Activated T-helper 17 cell treated with anti-CD3 and anti-CD28 coated beads, Interleukin-2, amount 50 U/mL, for 72 hours (primary cell): ENCODE measurements around the gene LHFPL2. TPM values are rescaled to one million over a fixed set of nuclear protein-coding genes. Genes with fewer than 3 reads are reported as not detected.

Source experiments
- ATAC-seq: fragments of 150-1000 bp; cut with Tn5 transposase; replicated peaks from 2 replicates; pipeline ENCODE4 v1.10.0; 2021; ENCODE audit warnings: mild to moderate bottlenecking, moderate library complexity
- H3K27ac Mint-ChIP-seq: one replicate; pipeline ENCODE4 v1.8.0; 2022; ENCODE audit warnings: mixed read lengths
- H3K27me3 Mint-ChIP-seq: one replicate; pipeline ENCODE4 v1.8.0; 2022; ENCODE audit warnings: mixed read lengths
- H3K36me3 Mint-ChIP-seq: one replicate; pipeline ENCODE4 v1.8.0; 2022; ENCODE audit warnings: low read depth, mild to moderate bottlenecking, mixed read lengths
- H3K4me1 Mint-ChIP-seq: one replicate; pipeline ENCODE4 v1.8.0; 2022; ENCODE audit warnings: mixed read lengths
- H3K4me3 Mint-ChIP-seq: one replicate; pipeline ENCODE4 v1.8.0; 2022; ENCODE audit warnings: mild to moderate bottlenecking, mixed read lengths
- H3K9me3 Mint-ChIP-seq: one replicate; pipeline ENCODE4 v1.8.0; 2022; ENCODE audit warnings: mixed read lengths
- total RNA-seq, 2 donors: library from RNA; stranded (reverse); gene quantifications; one replicate each; pipeline ENCODE4 v1.2.3, GENCODE V29; 2022

LHFPL2 gene
- total RNA-seq, 2 donors from 2014 or later: 0.05 to 0.95 TPM

DNA sequence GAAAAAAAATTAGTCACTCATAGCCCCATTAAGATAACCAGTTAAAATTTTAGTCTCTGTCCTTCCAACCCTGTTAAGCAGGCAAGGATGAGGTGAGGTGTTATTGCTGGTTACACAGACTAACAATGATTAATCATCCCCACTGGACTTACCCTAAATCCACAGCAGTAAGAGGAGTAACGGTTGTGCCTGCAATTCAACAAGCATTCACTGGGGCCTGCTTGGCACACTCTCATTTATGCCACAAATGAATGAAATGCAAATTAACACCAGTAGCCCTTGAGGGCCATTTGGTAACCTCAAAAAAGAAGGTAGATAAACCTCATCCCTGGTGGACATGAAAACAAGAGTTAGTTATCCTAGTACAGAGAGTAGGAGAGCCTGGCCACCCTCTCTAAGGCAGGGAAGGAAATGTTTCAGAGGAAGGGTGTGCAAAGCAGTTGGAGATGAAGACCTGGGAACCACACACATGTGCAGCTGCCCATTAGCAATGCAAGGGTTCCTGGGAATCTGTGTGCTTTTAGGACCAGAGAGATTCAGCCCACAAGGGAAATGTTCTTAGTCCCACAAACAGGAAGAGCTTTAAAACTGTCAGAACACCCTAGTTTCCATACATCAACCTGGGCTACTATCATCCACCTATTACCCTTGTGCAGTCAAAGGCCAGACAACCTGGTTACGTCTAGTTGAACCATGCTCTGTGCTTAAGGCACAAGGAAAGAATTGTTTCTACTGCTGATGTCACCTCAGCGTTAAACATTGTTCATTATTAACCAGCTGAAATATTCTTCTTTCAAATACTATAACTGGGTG is 7.7 kb downstream of the LHFPL2 start:
- ATAC-seq: no peak
- no peaks in the 10 kb centered on the region for H3K4me1 Mint-ChIP-seq
- H3K36me3 Mint-ChIP-seq: no peaks in the 10 kb centered on the region
- H3K4me3 Mint-ChIP-seq: no peak overlapping the region
- no peaks in the 10 kb centered on the region for H3K9me3 Mint-ChIP-seq
- H3K27me3 Mint-ChIP-seq: peaks cover 18% of the 10 kb centered on the region
- H3K27ac Mint-ChIP-seq: no peak overlapping the region

GRCh38 chr5:78639791-78640190 is 8.8 kb downstream of the LHFPL2 start:
- no peak for ATAC-seq
- peaks cover 18% of the 10 kb centered on the region for H3K27me3 Mint-ChIP-seq
- no peaks in the 10 kb centered on the region for H3K36me3 Mint-ChIP-seq
- H3K27ac Mint-ChIP-seq: no peak overlapping the region
- H3K4me3 Mint-ChIP-seq: no peak overlapping the region
- no peaks in the 10 kb centered on the region for H3K4me1 Mint-ChIP-seq
- H3K9me3 Mint-ChIP-seq: no peaks in the 10 kb centered on the region

DNA sequence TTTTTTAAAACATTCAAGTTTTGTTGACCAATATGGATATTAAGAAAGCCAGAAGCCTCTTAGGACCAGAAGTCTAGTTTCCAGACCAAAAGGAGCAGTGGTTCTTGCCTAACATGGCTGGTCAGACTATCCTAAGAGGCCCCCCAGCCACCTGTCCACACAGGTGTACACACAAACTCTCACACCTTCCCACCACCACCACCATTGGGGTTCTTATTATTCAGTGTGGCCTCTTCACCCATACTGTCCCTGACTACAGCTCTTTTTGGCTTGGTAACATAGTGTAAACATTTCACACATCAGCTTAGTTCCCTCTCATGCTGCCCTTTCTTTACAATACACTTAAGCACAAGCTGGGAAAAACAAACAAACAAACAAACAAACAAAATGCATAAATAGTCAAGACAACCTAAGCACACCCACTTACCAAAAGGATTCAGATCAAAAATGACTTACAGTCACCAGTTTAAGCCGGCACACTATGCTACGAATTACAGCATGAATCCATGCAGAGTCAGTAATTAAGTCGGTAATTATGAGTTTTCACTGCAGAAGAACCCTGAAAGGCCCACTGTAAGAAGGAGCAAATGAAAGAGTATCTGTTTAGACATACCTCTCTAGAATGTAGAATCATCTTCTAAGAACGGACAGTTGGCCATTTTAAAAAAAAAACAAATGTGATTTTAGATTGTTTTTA is 9.5 kb downstream of the LHFPL2 start:
- Mint-ChIP-seq H3K36me3 (no peaks in the 10 kb centered on the region), H3K4me1 (no peaks in the 10 kb centered on the region), H3K9me3 (no peaks in the 10 kb centered on the region), H3K4me3 (no peak overlapping the region), H3K27me3 (peaks cover 16% of the 10 kb centered on the region), H3K27ac (no peak overlapping the region)
- no peak for ATAC-seq

- Mint-ChIP-seq H3K4me3 (no peak overlapping the region), H3K27me3 (peaks cover 15% of the 10 kb centered on the region), H3K36me3 (no peaks in the 10 kb centered on the region), H3K4me1 (no peaks in the 10 kb centered on the region), H3K27ac (no peak overlapping the region), H3K9me3 (no peaks in the 10 kb centered on the region)
- ATAC-seq: no peak
These were observed 10.1 kb downstream of the LHFPL2 start for GRCh38 chr5:78638423-78638822.

DNA sequence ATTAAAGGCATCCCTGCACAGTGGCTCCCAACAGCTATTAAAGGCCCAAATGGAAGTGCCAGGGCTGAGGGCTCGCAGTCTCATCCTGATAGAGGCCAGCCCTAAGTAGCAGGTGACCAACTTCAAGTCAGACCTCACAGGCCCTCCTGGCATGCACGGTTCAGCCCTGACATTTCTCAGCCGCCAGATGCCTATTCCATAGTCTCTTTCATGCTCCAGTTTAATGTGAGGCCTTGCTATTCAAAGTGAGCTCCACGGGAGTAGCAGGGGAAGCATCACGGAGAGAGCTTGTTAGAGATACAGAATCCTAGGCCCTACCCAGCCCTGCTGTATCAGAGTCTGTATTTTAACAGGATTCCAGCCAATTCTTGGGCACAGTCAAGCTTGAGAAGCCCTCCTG is 11.1 kb downstream of the LHFPL2 start:
- H3K4me1 Mint-ChIP-seq: no peaks in the 10 kb centered on the region
- H3K36me3 Mint-ChIP-seq: no peaks in the 10 kb centered on the region
- peaks cover 13% of the 10 kb centered on the region for H3K27me3 Mint-ChIP-seq
- H3K4me3 Mint-ChIP-seq: no peak overlapping the region
- H3K27ac Mint-ChIP-seq: no peak overlapping the region
- ATAC-seq: no peak
- H3K9me3 Mint-ChIP-seq: no peaks in the 10 kb centered on the region

GRCh38 chr5:78636682-78637081 is 11.9 kb downstream of the LHFPL2 start:
- ATAC-seq: no peak
- Mint-ChIP-seq H3K27me3 (peaks cover 12% of the 10 kb centered on the region), H3K36me3 (no peaks in the 10 kb centered on the region), H3K27ac (no peak overlapping the region), H3K4me3 (no peak overlapping the region), H3K4me1 (no peaks in the 10 kb centered on the region), H3K9me3 (no peaks in the 10 kb centered on the region)

- no peak for ATAC-seq
- no peaks in the 10 kb centered on the region for H3K36me3 Mint-ChIP-seq
- no peak overlapping the region for H3K4me3 Mint-ChIP-seq
- no peak overlapping the region for H3K27ac Mint-ChIP-seq
- no peaks in the 10 kb centered on the region for H3K9me3 Mint-ChIP-seq
- no peaks in the 10 kb centered on the region for H3K4me1 Mint-ChIP-seq
- H3K27me3 Mint-ChIP-seq: peaks cover 12% of the 10 kb centered on the region
These were observed 13.9 kb downstream of the LHFPL2 start for GRCh38 chr5:78634634-78635033.

GRCh38 chr5:78634229-78634628 is 14.3 kb downstream of the LHFPL2 start:
- no peaks in the 10 kb centered on the region for H3K36me3 Mint-ChIP-seq
- no peak for ATAC-seq
- no peak overlapping the region for H3K4me3 Mint-ChIP-seq
- no peak overlapping the region for H3K27ac Mint-ChIP-seq
- H3K9me3 Mint-ChIP-seq: no peaks in the 10 kb centered on the region
- no peaks in the 10 kb centered on the region for H3K4me1 Mint-ChIP-seq
- peaks cover 12% of the 10 kb centered on the region for H3K27me3 Mint-ChIP-seq

DNA sequence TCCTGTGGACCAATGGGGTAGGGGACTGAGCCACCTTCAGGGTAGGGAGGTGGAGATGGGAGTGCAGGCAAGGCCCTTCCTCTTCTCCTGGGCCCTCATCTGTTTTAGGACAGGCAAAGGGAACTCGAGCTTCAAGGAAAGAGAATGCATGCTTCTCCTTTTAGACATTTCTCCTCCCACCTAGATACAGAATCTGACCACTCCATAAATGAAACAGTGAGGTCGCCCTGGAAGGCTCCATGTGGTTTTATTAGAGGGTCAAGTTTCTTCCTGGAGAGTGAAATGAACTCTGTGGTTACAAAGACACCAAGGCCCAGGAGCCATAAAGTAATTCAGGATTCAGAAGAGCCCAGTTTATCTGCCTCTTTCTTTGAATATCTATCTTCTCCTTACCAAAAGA is 14.9 kb downstream of the LHFPL2 start:
- H3K4me3 Mint-ChIP-seq: no peak overlapping the region
- H3K27me3 Mint-ChIP-seq: peaks cover 10% of the 10 kb centered on the region
- H3K27ac Mint-ChIP-seq: no peak overlapping the region
- H3K9me3 Mint-ChIP-seq: no peaks in the 10 kb centered on the region
- no peaks in the 10 kb centered on the region for H3K36me3 Mint-ChIP-seq
- no peak for ATAC-seq
- H3K4me1 Mint-ChIP-seq: no peaks in the 10 kb centered on the region

- no peak for ATAC-seq
- Mint-ChIP-seq H3K4me3 (no peak overlapping the region), H3K9me3 (no peaks in the 10 kb centered on the region), H3K27ac (no peak overlapping the region), H3K36me3 (no peaks in the 10 kb centered on the region), H3K27me3 (peaks cover 16% of the 10 kb centered on the region), H3K4me1 (no peaks in the 10 kb centered on the region)
These were observed 16.1 kb downstream of the LHFPL2 start for GRCh38 chr5:78632467-78632866.

DNA sequence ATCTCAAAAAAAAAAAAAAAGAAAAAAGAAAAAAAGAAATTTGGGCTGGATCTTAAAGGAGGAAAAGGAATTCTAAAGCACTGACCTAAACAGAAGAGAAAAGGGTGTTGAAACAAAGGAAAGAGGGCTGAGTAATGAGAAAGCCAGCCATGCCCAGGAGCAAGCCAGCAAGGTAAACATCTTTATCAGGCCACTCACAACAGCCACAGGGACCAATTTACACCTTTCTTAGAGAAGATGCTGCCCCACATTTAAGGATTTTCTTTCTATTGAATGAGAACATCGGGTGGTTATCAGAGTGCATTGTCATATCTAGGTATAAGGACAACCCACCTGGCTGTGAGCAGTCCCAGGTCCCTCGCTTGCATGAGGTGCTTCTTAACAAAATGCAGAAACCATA is 16.6 kb downstream of the LHFPL2 start:
- H3K27ac Mint-ChIP-seq: no peak overlapping the region
- H3K36me3 Mint-ChIP-seq: no peaks in the 10 kb centered on the region
- H3K4me3 Mint-ChIP-seq: no peak overlapping the region
- ATAC-seq: no peak
- no peaks in the 10 kb centered on the region for H3K9me3 Mint-ChIP-seq
- no peaks in the 10 kb centered on the region for H3K4me1 Mint-ChIP-seq
- H3K27me3 Mint-ChIP-seq: peaks cover 16% of the 10 kb centered on the region

- H3K4me3 Mint-ChIP-seq: no peak overlapping the region
- no peak for ATAC-seq
- H3K27ac Mint-ChIP-seq: no peak overlapping the region
- peaks cover 24% of the 10 kb centered on the region for H3K27me3 Mint-ChIP-seq
- H3K9me3 Mint-ChIP-seq: no peaks in the 10 kb centered on the region
- no peaks in the 10 kb centered on the region for H3K4me1 Mint-ChIP-seq
- no peaks in the 10 kb centered on the region for H3K36me3 Mint-ChIP-seq
These were observed 18.5 kb downstream of the LHFPL2 start for GRCh38 chr5:78630047-78630446.

- no peak overlapping the region for H3K4me3 Mint-ChIP-seq
- no peak overlapping the region for H3K27ac Mint-ChIP-seq
- H3K9me3 Mint-ChIP-seq: no peaks in the 10 kb centered on the region
- no peaks in the 10 kb centered on the region for H3K4me1 Mint-ChIP-seq
- ATAC-seq: no peak
- no peaks in the 10 kb centered on the region for H3K36me3 Mint-ChIP-seq
- H3K27me3 Mint-ChIP-seq: peaks cover 22% of the 10 kb centered on the region
These were observed 18.9 kb downstream of the LHFPL2 start for GRCh38 chr5:78629624-78630023.

DNA sequence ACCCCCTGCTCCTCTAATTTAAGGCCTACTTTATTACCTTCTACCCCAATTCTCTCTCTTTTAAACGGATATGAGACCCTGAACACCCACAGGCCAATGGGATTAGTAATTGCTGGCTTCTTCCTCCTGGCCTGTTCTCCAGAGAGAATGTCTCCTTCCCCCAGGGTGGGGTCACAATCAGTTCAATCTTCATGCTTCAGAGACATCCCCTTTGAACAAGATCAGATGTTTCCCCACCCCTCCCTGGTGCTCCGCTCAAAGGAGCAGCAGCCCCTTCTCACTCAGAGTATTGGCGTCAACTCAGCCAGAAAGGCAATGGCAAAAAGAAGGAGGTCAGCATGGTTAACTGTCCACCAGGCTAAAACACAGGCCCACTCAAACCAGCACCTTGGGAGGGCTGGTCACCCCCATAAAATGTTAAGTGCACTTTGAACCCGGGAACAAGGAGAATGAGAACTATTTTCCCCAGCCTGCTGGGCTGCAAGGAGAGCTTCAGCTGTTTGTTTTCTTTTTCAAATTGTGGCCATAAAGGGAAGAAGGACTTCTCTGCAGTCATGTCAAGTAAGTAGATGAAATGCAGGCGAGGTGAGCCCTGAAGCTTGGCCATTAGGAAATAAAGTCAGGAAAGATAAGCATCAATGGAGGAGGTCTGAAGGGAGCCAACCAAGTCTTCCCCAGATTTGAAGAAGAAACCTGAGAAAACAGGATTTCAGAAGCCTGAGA is 20.1 kb downstream of the LHFPL2 start:
- H3K4me3 Mint-ChIP-seq: no peak overlapping the region
- no peak for ATAC-seq
- H3K27ac Mint-ChIP-seq: no peak overlapping the region
- H3K27me3 Mint-ChIP-seq: peaks cover 19% of the 10 kb centered on the region
- H3K4me1 Mint-ChIP-seq: no peaks in the 10 kb centered on the region
- H3K36me3 Mint-ChIP-seq: no peaks in the 10 kb centered on the region
- no peaks in the 10 kb centered on the region for H3K9me3 Mint-ChIP-seq

DNA sequence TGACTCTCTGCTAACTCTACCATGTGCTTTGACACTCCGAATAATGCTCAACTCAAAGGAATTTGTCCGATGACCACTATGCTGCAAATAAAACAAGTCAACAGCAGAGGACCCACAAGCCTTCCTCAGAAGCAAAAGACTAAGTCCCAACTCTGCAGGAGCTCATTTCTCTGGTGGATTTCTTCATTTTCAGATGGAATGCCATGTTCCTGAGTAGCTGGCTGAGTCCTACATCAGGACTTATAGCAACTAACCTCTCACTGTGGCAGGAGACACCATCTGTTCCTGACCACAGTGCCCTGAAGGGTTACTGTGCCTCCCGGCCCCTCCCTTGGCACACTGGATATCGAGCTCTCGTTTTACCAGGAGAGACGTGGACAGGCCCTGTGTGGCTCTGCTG is 20.8 kb downstream of the LHFPL2 start:
- peaks cover 18% of the 10 kb centered on the region for H3K27me3 Mint-ChIP-seq
- no peaks in the 10 kb centered on the region for H3K36me3 Mint-ChIP-seq
- H3K4me1 Mint-ChIP-seq: no peaks in the 10 kb centered on the region
- no peaks in the 10 kb centered on the region for H3K9me3 Mint-ChIP-seq
- ATAC-seq: no peak
- H3K27ac Mint-ChIP-seq: no peak overlapping the region
- H3K4me3 Mint-ChIP-seq: no peak overlapping the region
